HepG2 (cell line): ENCODE measurements around the gene SURF6. TPM values are rescaled to one million over a fixed set of nuclear protein-coding genes. Genes with fewer than 3 reads are reported as not detected.
A peak's percentile ranks its signal among the peaks of the same experiment; 100 is the strongest.

Source experiments
- E2F5 ChIP-seq: sonication (generic); formaldehyde crosslinking; conservative IDR thresholded peaks from 2 replicates; pipeline ENCODE4 v1.4.0; 2020; ENCODE audit warnings: missing genetic modification reagents
- FOXM1 ChIP-seq: sonication (generic); formaldehyde crosslinking; IDR thresholded peaks from 2 replicates; pipeline ENCODE4 v1.5.0; 2020; ENCODE audit warnings: missing genetic modification reagents
- HMGXB4 ChIP-seq, 2 experiments: sonication (generic) in 1 of 2; formaldehyde crosslinking in 1 of 2; IDR thresholded peaks; 2 replicates each; pipeline versions ENCODE4 v1.4.0 to v1.6.1; 2018 to 2020; ENCODE audit warnings: missing genetic modification reagents in 2 of 2, borderline replicate concordance in 1 of 2, low read depth in 1 of 2, mild to moderate bottlenecking in 1 of 2, missing biosample characterization in 1 of 2
- HNF4A ChIP-seq: sonication (generic); formaldehyde crosslinking; IDR thresholded peaks from 2 replicates; pipeline ENCODE4 v1.4.0; 2020; ENCODE audit warnings: missing genetic modification reagents
- MAF1 ChIP-seq: sonication (generic); formaldehyde crosslinking; IDR thresholded peaks from 2 replicates; pipeline ENCODE4 v1.5.0; 2020; ENCODE audit warnings: missing genetic modification reagents, borderline replicate concordance
- MED1 ChIP-seq: sonication (generic); formaldehyde crosslinking; IDR thresholded peaks from 2 replicates; pipeline ENCODE4 v1.4.0; 2020; ENCODE audit warnings: missing genetic modification reagents
- NR2C2 ChIP-seq: sonication (generic); formaldehyde crosslinking; IDR thresholded peaks from 2 replicates; pipeline ENCODE4 v1.4.0; 2020; ENCODE audit warnings: missing genetic modification reagents, mild to moderate bottlenecking, moderate library complexity, borderline replicate concordance
- PLSCR1 ChIP-seq: sonication (generic); formaldehyde crosslinking; IDR thresholded peaks from 2 replicates; pipeline ENCODE4 v1.5.0; 2020; ENCODE audit warnings: missing genetic modification reagents, mild to moderate bottlenecking, borderline replicate concordance
- RERE ChIP-seq: IDR thresholded peaks from 2 replicates; pipeline ENCODE4 v1.6.1; 2016; ENCODE audit warnings: low read depth, missing genetic modification reagents, missing compliant biosample characterization
- YEATS4 ChIP-seq: sonication (generic); formaldehyde crosslinking; IDR thresholded peaks from 2 replicates; pipeline ENCODE4 v1.4.0; 2020; ENCODE audit warnings: missing genetic modification reagents, borderline replicate concordance
- ZFP90 ChIP-seq: sonication (generic); formaldehyde crosslinking; IDR thresholded peaks from 2 replicates; pipeline ENCODE4 v1.8.0; 2022; ENCODE audit warnings: missing genetic modification reagents, mild to moderate bottlenecking, inconsistent platforms, borderline replicate concordance
- ZMYM2 ChIP-seq: sonication (generic); formaldehyde crosslinking; IDR thresholded peaks from 2 replicates; pipeline ENCODE4 v1.8.0; 2022; ENCODE audit warnings: mild to moderate bottlenecking, missing genetic modification reagents
- ZNF326 ChIP-seq: sonication (generic); formaldehyde crosslinking; IDR thresholded peaks from 2 replicates; pipeline ENCODE4 v1.4.0; 2020; ENCODE audit warnings: missing genetic modification reagents, borderline replicate concordance
- ZNF639 ChIP-seq: conservative IDR thresholded peaks from 2 replicates; pipeline ENCODE4 v1.6.1; 2018; ENCODE audit warnings: missing genetic modification reagents
- ZNF766 ChIP-seq: sonication (generic); formaldehyde crosslinking; IDR thresholded peaks from 2 replicates; pipeline ENCODE4 v1.5.0; 2020; ENCODE audit warnings: missing genetic modification reagents, borderline replicate concordance
- ZNF780A ChIP-seq: sonication (generic); formaldehyde crosslinking; IDR thresholded peaks from 2 replicates; pipeline ENCODE4 v1.8.0; 2022; ENCODE audit warnings: mild to moderate bottlenecking, missing genetic modification reagents, moderate library complexity
- polyA plus RNA-seq, 8 experiments: library from polyadenylated mRNA; depleted of rRNA in 3 of 8; stranded (reverse) in 7 of 8; unstranded in 1 of 8; fragments of >200 nt; fragmentation: Illumina TruSeq in 4 of 8; extraction: Trizol in 4 of 8; gene quantifications; 2 replicates each; pipeline versions ENCODE4 v1.2.1 to v1.2.3, GENCODE V29; 2011 to 2016; ENCODE audit warnings: low read depth in 4 of 8, missing spikeins in 1 of 8, mixed read lengths in 1 of 8; ENCODE audit not compliant: insufficient read depth in 1 of 8
- total RNA-seq, 5 experiments: library from RNA; depleted of rRNA; stranded (reverse); fragments of >200 nt; fragmentation: Illumina TruSeq; extraction: Trizol; gene quantifications; 2 replicates each; pipeline ENCODE4 v1.2.3, GENCODE V29; 2016; ENCODE audit warnings: low read depth in 1 of 5

The SURF6 gene
- total and polyA plus RNA-seq, 2 of the 13 experiments (the other 11 are each of a cell fraction or from before 2014, with no cell fraction given) = 5.9 to 14.7 TPM

GRCh38 chr9:133351908-133352634 is 16.1 kb upstream of the SURF6 start (continued):
- no peak for TF ChIP-seq RERE
- TF ChIP-seq ZNF766 = no peak
- peak; percentile 15; the same call in 1 of the 2 replicates for TF ChIP-seq MED1 (CRISPR knock-in tag)
- TF ChIP-seq ZNF326 = no peak
- no peak for TF ChIP-seq ZNF780A (CRISPR knock-in tag)
- TF ChIP-seq MAF1 (CRISPR knock-in tag) = 0 out of 2 replicates have a peak, but pooled peaks have one; percentile 24
- TF ChIP-seq YEATS4 (CRISPR knock-in tag) = no peak
- TF ChIP-seq ZNF639 (CRISPR knock-in tag) = no peak
- peak; percentile 55 to 58; a peak in 2 of 4 replicates for TF ChIP-seq HMGXB4 (CRISPR knock-in tag; IDR thresholded peaks at IDR 0.05; ENCODE audit: borderline replicate concordance in 1 of 2, low read depth in 1 of 2)
- no peak for TF ChIP-seq HNF4A (CRISPR knock-in tag)
- no peak for TF ChIP-seq E2F5 (CRISPR knock-in tag)
- TF ChIP-seq ZMYM2 (CRISPR knock-in tag) = peak; percentile 54; the same call in 1 of the 2 replicates
- peak; percentile 27; the same call in 1 of the 2 replicates for TF ChIP-seq NR2C2 (CRISPR knock-in tag)
- TF ChIP-seq PLSCR1 = no peak
- no peak for TF ChIP-seq FOXM1 (CRISPR knock-in tag)
- TF ChIP-seq ZFP90 (CRISPR knock-in tag) = 0 out of 2 replicates have a peak, but pooled peaks have one; percentile 38
